ENCODE data around the gene CACFD1.

CACFD1 gene

GRCh38 chr9:133520121-133520835 lies 60.5 kb downstream of the CACFD1 start:
- DNase-seq, result no peak

All from CD4-positive, alpha-beta T cell treated with Interleukin-17A for 4 hours (primary cell).